HG03565 (cell line): ENCODE measurements around the gene POU5F1.

Source experiments
- ATAC-seq: cut with Tn5 transposase; IDR thresholded peaks from one replicate; pipeline ENCODE4 v1.9.1; 2021; ENCODE audit warnings: mild to moderate bottlenecking, moderate library complexity; ENCODE audit not compliant: unreplicated experiment

The POU5F1 gene

DNA sequence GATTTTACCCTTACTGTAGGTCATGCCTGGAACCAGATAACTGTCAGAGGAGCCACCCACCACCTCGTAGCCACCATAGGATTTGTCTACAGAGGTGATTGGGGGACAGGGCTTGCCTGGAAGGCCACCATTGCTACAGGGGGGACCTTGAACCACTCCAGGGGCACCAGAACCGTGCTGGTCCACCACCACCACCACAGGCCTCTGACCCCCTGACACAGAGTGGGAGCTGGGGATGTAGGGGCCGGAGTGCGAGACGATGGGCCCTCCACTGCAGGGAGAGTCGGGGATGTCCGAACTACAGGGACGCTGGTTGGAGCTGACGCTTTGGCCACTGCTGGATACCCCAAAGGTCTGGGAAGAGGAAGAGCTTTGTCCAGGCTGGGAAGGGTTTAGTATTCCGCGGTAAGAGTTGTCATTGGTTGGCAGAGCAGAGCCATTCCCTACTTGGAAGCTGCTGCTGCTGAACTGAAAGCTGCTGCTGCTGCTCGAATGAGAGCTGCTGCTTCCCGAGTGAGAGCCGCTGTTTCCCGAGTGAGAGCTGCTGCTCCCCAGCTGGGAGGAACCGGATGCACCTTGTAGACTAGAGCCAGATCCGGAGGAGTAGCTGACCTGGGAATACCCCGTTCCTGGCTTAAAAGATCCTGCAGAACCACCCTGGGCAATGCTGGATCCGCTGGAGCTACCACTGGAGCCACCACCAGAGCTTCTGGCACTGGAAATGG is 53.7 kb downstream of the POU5F1 start:
- ATAC-seq, result no peak

DNA sequence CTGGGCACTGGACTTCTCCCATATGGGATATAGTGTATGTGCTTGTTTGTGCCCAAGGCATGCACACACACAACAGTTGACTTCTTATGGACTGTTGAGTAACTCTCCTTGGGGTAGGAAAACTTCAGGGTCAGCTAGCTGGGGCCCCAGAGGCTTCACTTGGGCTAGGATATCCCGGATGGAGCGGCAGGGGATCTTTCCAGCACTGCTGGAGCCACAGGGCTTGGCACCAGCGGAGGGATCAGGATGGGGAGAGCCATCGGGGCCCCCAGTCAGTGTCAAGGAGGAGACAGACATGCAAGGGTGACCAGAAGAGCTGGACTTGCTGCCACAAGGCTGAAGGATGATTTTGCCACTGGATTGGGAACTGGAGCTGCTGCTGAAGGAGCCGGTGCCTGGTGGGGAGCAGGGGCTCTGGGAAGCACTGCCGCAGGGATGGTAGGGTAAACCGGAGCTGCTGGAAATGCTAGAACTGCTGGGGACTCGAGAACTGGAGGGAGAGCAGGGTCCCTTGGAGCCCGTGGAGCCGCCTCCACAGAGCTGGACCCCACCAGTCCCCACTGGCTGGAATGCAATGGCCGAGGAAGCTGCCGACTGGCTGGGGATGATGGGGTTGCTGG is 54.4 kb downstream of the POU5F1 start:
- ATAC-seq, result no peak

DNA sequence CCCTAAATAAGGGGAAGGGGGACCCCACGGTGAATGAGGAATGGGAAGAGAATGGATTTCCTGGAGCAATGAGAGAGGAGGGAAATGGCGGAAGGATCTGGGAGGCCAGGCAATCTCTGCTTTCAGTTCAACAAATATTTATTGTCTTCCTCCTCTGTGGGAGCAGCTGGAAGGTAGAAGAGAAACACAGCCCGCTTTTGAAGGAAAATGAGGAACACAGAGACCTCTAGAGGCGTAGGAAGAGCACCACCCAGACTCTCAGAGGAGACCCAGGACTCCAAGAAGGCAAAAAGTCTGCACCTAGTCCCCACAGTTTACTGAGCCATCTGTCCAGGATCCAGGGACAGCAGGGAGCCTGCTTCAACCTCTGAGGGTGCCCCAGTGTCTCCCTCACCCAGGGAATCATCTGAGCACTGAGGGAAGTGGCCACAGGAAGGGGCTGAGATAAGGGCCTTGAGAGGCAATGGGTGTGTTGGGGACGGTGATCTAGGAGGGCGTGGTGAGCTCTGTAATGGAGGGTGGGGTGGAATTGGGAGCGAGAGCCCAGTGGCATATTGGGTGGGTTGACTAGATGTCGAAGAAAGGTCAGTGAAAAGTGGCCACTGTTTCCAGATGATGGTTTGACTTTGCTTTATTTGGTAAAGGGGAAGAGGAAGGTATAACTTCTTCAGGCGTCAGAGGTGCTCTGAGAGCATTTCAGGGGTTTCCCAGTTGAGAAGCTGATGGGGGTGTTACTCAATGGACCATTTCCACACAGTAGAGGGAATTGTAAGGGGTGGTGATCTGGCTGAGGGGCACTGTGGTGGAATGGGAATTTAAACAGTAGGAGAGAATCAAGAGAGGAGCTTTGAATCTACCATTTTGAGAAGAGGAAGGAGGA is 55.3 kb downstream of the POU5F1 start:
- ATAC-seq, result no peak

DNA sequence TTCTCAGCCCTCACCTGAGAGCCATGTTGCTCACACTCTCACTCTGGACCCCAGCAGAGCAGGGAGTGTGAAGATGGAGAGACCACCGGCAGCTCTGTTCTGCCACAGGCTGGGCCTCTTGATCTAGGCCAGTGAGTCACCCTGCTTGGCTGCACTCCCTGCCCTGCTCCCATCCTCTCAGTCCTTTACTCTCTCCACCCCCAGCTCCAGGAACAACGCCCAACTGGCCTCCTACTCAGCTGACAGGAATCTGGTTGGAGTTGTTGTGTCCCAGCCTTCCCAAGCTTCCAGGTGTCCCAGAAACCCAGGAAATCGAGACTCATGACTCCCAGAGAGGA is 56.0 kb downstream of the POU5F1 start, which contains the start of gene PSORS1C1:
Gene PSORS1C1 (plus strand): TSS at position 260 of the 338 bp plus-strand sequence. CDS start 14,833 bp downstream, outside the sequence.
- no peak for ATAC-seq
